Kidney (tissue), 14 donors: ENCODE data around the gene RCAN1. TPM values are rescaled to one million over a fixed set of nuclear protein-coding genes. Genes with fewer than 3 reads are reported as not detected.

Experiments used
- DNase-seq, 5 donors: peaks; one replicate each; pipeline ENCODE4 v3.0.0-alpha.2; 2013 to 2020
- FAIRE-seq: peaks from 2 replicates; lab custom pipeline; 2012; peaks lifted over from hg19 to GRCh38; lab: Jason Lieb, UNC
- H3K27ac ChIP-seq, 2 donors: one replicate each; pipeline ENCODE4 v1.7.0; 2013; ENCODE audit warnings: low read depth in 2 of 2, low read length in 2 of 2, inconsistent platforms in 1 of 2
- H3K27me3 ChIP-seq: one replicate; pipeline ENCODE4 v1.7.1; 2013; ENCODE audit warnings: low read length, inconsistent platforms; ENCODE audit not compliant: control insufficient read depth, insufficient read depth
- H3K36me3 ChIP-seq, 3 donors: one replicate each; pipeline versions ENCODE4 v1.7.0 to v1.7.1; 2013; ENCODE audit warnings: low read length in 3 of 3, control low read depth in 1 of 3, inconsistent platforms in 1 of 3; ENCODE audit not compliant: insufficient read depth in 3 of 3, control insufficient read depth in 2 of 3
- H3K4me1 ChIP-seq, 3 donors: one replicate each; pipeline versions ENCODE4 v1.7.0 to v1.7.1; 2013; ENCODE audit warnings: low read length in 3 of 3, inconsistent platforms in 1 of 3, low read depth in 1 of 3; ENCODE audit not compliant: control insufficient read depth in 2 of 3, insufficient read depth in 2 of 3
- H3K4me3 ChIP-seq, 3 donors: one replicate each; pipeline versions ENCODE4 v1.7.0 to v1.8.1; 2013; ENCODE audit warnings: low read length in 3 of 3, control low read depth in 1 of 3, inconsistent platforms in 1 of 3
- H3K9ac ChIP-seq, 3 donors: one replicate each; pipeline versions ENCODE4 v1.7.0 to v1.7.1; 2013; ENCODE audit warnings: low read length in 3 of 3, control low read depth in 1 of 3, inconsistent platforms in 1 of 3
- H3K9me3 ChIP-seq, 3 donors: one replicate each; pipeline versions ENCODE4 v1.7.0 to v1.7.1; 2013; ENCODE audit warnings: low read length in 3 of 3, control low read depth in 1 of 3, inconsistent platforms in 1 of 3; ENCODE audit not compliant: control insufficient read depth in 2 of 3, insufficient read depth in 1 of 3
- CTCF ChIP-seq: IDR thresholded peaks from 3 replicates; pipeline ENCODE4 v1.5.1; 2012; ENCODE audit warnings: mild to moderate bottlenecking, moderate library complexity, borderline replicate concordance; ENCODE audit not compliant: insufficient read depth; ENCODE audit errors: extremely low read depth
- intact Hi-C: fragments of 100-400 bp; cut with DNase I; formaldehyde crosslinking; loops from one replicate; pipeline ENCODE4 v1.11.1; 2022
- polyA plus RNA-seq: library from polyadenylated mRNA; stranded (reverse); fragments of 350-450 nt; fragmentation: Illumina TruSeq; extraction: RNeasy Lipid Tissue Mini Kit (QIAGEN cat#74804); gene quantifications from one replicate; pipeline ENCODE4 v1.2.3, GENCODE V29; 2014; ENCODE audit warnings: low read depth, low replicate concordance; ENCODE audit not compliant: insufficient read depth
- total RNA-seq: library from RNA; stranded (reverse); fragmentation: NEBNext Ultra II Directional; extraction: Animal tissue kit (Norgen Biotek cat#: 25700); gene quantifications from one replicate; pipeline ENCODE4 v1.2.1, GENCODE V29; 2021
- donor health status: control.
- donor health status: control.
- donor health status: control.
- donor health status: control.
- donor health status: control.
- donor health status: DM: yes; HTN: yes; CAD: no.
- donor health status: Normal renal cell carcinoma (clear cell type).

The RCAN1 gene
- total and polyA plus RNA-seq, 2 donors from 2014 or later: 31.3 to 55.3 TPM

- TF ChIP-seq CTCF: no peak
- H3K9ac ChIP-seq: no peak overlapping the region
- no peaks in the 10 kb centered on the region for H3K4me1 ChIP-seq
- H3K9me3 ChIP-seq: peaks cover 0 to 13% (median 3%) of the 10 kb centered on the region in 3 donors
- no peaks in the 10 kb centered on the region for H3K36me3 ChIP-seq
- H3K27ac ChIP-seq: no peak overlapping the region
- DNase-seq (no peak), FAIRE-seq (no peak)
- H3K27me3 ChIP-seq: no peaks in the 10 kb centered on the region
- intact Hi-C loops: no loop called here
- H3K4me3 ChIP-seq: no peak overlapping the region
Observed at GRCh38 chr21:34651642-34652041, 36.7 kb upstream of the RCAN1 start.

DNA sequence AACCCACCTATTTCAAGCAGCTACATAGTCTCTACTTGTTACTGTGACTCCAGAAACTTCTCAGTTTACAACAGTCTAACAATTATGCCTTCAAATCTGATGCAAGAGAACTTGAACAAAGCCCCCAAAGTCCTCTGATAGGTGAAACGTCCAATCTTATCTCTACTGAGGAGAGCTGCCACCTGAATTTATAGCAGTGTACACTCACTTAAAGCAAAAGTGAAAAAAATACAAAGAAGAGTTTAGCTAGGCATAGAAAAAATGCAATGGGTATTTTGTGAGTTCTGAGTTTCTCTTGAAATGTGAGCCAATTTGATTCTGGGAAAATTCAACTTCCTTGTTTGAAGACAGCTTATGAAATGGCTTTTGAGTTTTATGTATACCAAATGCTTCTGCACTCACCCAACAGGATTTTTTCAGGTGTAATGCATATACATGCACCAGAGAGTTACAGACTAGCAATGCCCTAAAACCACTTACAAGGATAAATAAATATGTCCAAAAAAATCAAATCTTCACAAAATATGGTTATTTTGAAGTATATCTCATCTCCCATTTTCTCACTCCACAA lies 36.0 kb upstream of the RCAN1 start:
- Histone ChIP-seq H3K27me3 (no peaks in the 10 kb centered on the region), H3K4me3 (no peak overlapping the region), H3K36me3 (no peaks in the 10 kb centered on the region), H3K4me1 (no peaks in the 10 kb centered on the region), H3K9me3 (peaks cover 0 to 13% (median 3%) of the 10 kb centered on the region in 3 donors), H3K27ac (no peak overlapping the region), H3K9ac (no peak overlapping the region)
- intact Hi-C loops: no loop called here
- no peak for TF ChIP-seq CTCF
- no peak for DNase-seq
- no peak for FAIRE-seq

- H3K27me3 ChIP-seq: no peaks in the 10 kb centered on the region
- H3K9ac ChIP-seq: no peak overlapping the region
- FAIRE-seq (no peak), DNase-seq (no peak)
- peaks cover 0 to 13% (median 3%) of the 10 kb centered on the region in 3 donors for H3K9me3 ChIP-seq
- H3K27ac ChIP-seq: no peak overlapping the region
- H3K4me1 ChIP-seq: no peaks in the 10 kb centered on the region
- no peaks in the 10 kb centered on the region for H3K36me3 ChIP-seq
- no peak for TF ChIP-seq CTCF
- intact Hi-C loops: no loop called here
- H3K4me3 ChIP-seq: no peak overlapping the region
Observed at GRCh38 chr21:34649400-34649799, 34.5 kb upstream of the RCAN1 start.
